ENCODE results near the gene CRYBA2.

CRYBA2 gene

DNA sequence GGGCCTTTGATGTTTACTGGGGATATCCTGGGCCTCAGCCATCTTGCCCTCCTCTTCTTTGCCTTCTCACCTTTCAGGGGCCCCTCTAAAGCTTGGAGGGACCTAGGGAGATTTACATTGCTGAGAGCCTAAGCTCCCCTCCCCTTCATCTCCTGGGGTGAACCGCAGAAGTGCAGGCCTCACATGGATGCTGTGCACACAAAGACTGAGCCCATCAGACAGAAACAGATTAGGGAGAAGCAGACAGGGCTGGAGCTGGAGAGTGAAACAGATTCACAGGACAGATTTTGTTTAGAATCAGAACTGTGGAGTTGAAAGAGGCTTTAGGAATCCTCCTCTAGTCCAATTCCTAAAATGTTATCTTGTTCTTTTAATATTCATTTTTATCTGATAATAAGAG is 37.2 kb downstream of the CRYBA2 start:
- DNase-seq (ENCODE audit: low spot score) = no peak

DNA sequence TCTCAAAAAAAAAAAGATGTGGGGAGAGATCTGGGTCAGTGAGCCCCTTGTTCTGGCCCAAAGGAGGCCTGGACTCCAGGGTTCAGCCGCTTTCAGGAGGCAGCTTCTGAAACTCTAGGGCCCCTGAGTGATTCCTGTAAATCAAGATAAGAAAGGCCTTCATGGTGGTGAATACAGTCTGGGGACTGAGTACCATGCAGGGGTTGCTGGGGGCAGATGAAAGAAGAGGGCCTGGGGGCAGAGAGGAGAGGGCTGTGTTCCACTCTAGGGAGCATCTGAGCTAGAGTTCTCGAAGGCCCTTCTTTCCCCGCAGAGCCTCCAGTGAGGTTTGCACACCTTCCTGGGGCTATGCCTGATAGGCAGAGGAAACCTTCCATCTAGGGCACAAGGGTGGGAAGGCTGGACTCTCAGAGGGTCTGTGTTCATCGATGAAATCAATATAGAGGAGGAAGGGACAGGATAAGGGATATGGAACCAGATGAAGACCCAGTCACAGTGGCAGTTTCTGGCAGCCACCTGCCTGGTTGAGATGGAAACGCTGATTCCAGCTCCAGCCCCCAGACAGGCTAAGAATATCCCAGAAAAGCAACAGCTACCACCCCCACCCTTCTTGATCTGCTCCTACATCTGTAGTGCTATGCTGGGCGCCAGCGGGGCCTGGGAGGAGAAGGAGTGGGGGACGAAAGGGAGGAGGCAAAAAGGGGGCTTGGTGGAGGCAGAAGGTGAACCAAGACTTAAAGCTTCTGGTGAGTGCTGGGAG is 38.5 kb downstream of the CRYBA2 start:
- peak; percentile 77 for DNase-seq (ENCODE audit: low spot score)

DNA sequence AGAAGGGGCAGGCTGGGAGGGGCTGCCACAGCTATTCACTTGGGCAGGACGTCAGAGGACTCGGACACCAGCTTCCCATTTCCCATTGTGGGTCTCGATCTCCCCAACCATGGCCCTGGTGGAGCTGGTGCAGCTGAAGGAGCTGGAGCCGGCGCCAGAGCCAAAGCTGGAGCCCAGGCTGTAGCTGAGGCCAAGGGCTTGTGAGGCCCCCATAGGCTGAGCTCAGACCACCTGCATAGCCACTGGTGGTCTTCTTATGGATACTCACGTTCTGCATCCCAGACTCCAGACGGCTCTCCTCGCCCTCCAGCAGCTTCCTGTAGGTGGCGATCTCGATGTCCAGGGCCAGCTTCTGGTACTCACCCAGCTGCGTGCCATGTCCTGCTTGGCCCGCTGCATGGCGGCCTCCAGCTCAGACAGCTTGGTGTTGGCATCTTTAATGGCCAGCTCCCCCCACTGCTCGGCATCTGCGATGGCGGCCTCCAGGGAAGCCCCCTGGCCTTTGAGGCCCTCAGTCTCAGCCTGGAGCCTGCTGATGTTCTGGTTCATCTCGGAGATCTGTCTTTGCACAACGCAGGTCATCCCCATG is 39.8 kb downstream of the CRYBA2 start:
- no peak for DNase-seq (ENCODE audit: low spot score)

DNA sequence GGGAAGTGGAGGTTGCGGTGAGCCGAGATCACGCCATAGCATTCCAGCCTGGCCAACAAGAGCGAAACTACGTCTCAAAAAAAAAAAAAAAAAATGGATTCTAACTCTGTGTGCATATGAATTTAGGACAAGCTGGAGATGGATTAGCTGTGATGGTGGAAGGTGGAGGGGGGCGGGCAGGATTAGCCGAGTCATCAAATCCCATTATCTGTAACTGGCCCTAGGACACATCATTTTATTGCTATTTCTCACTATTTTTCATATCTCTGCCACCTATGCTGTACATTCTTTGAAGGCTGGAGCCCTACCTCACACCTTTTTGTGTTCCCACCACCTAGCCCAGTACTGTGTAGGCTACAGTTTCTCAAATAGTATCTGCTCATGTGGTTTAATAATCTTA is 41.1 kb downstream of the CRYBA2 start:
- DNase-seq (ENCODE audit: low spot score) = no peak

DNA sequence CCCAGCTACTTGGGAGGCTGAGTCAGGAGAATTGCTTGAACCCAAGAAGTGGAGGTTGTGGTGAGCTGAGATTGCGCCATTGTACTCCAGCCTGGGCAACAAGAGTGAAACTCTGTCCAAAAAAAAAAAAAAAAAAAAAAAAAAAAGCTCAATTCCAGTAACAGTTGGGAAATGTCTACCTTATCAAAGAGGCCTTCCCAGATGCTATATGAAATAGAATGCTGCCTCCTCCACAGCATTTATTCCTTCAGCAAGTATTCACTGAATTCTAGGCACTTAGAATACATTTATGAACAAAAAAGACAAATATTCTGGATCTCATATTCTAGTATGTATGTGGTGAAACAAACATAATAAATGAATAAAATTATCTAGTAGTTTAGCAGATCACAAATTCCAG is 46.6 kb downstream of the CRYBA2 start:
- no peak for DNase-seq (ENCODE audit: low spot score)

DNA sequence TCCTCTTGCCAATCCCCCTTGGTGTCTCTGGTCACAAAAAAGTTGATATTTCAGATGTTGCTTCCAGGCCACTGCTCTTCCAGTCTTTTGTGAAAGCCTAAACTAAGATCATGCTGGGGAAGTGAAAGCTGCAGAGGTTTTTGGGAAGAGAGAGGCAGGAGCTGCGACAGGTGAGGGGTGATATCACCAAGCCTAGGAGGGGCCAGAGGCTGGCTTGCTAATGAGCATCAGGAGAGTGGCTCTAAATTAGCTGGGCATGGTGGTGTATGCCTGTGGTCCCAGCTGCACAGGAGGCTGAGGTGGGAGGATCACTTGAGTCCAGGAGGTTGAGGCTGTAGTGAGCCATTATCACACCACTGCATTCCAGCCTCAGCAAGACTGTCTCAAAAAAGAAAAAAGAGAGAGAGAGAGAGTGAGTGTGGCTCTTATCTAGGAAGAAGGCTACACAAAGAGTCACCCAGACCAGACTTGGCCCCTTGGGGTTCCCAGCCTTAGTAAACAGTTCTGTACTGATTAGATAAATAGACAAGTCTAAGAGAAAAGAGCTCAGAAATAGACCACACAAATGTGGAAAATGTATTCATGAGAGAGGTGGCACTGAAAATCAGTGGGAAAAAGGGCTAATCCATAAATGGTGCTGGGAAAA is 48.3 kb downstream of the CRYBA2 start:
- DNase-seq (ENCODE audit: low spot score) = no peak
